Measurements from ENCODE around the gene UNKL.

Gene UNKL

GRCh38 chr16:1414532-1415260, at the start of gene UNKL:
UNKL (minus strand) TSS chr16:1414704; CDS start chr16:1414691, 13 bp downstream.
- no peaks in the 10 kb centered on the region for H3K9me3 ChIP-seq (ENCODE audit: control insufficient read depth, insufficient read depth, low read length)
- H3K9ac ChIP-seq (ENCODE audit: low read depth, low read length): peak within 1 kb of the TSS; percentile 60
- H3K4me1 ChIP-seq (ENCODE audit: insufficient read depth, low read length): no peaks in the 10 kb centered on the region
- H3K36me3 ChIP-seq (ENCODE audit: insufficient read depth, low read length): no peaks in the 10 kb centered on the region

GRCh38 chr16:1461146-1461545, 46.6 kb upstream of the UNKL start:
- peaks cover 2% of the 10 kb centered on the region; the same call in 1 of the 2 replicates for H3K36me3 ChIP-seq (ENCODE audit: insufficient read depth, low read length)

GRCh38 chr16:1460602-1461138, 46.2 kb upstream of the UNKL start:
- H3K9ac ChIP-seq (ENCODE audit: low read depth, low read length): no peak overlapping the region
- peaks cover 2% of the 10 kb centered on the region for H3K36me3 ChIP-seq (ENCODE audit: insufficient read depth, low read length)
- H3K9me3 ChIP-seq (ENCODE audit: control insufficient read depth, insufficient read depth, low read length): no peaks in the 10 kb centered on the region
- H3K4me1 ChIP-seq (ENCODE audit: insufficient read depth, low read length): no peaks in the 10 kb centered on the region

More at GRCh38 chr16:1461146-1461545, 46.6 kb upstream of the UNKL start:
- Histone ChIP-seq H3K9me3 (ENCODE audit: control insufficient read depth, insufficient read depth, low read length) (no peaks in the 10 kb centered on the region), H3K9ac (ENCODE audit: low read depth, low read length) (no peak overlapping the region), H3K4me1 (ENCODE audit: insufficient read depth, low read length) (no peaks in the 10 kb centered on the region)

- no peaks in the 10 kb centered on the region for H3K9me3 ChIP-seq (ENCODE audit: control insufficient read depth, insufficient read depth, low read length)
- peaks cover 2% of the 10 kb centered on the region for H3K36me3 ChIP-seq (ENCODE audit: insufficient read depth, low read length)
- no peaks in the 10 kb centered on the region for H3K4me1 ChIP-seq (ENCODE audit: insufficient read depth, low read length)
- no peak overlapping the region for H3K9ac ChIP-seq (ENCODE audit: low read depth, low read length)
Observed at GRCh38 chr16:1459967-1460366, 45.5 kb upstream of the UNKL start.

GRCh38 chr16:1458977-1459341, 44.5 kb upstream of the UNKL start:
- no peaks in the 10 kb centered on the region for H3K9me3 ChIP-seq (ENCODE audit: control insufficient read depth, insufficient read depth, low read length)
- no peaks in the 10 kb centered on the region for H3K4me1 ChIP-seq (ENCODE audit: insufficient read depth, low read length)
- H3K36me3 ChIP-seq (ENCODE audit: insufficient read depth, low read length): peaks cover 2% of the 10 kb centered on the region
- H3K9ac ChIP-seq (ENCODE audit: low read depth, low read length): no peak overlapping the region

- Histone ChIP-seq H3K36me3 (ENCODE audit: insufficient read depth, low read length) (peaks cover 2% of the 10 kb centered on the region), H3K4me1 (ENCODE audit: insufficient read depth, low read length) (no peaks in the 10 kb centered on the region)
Observed at GRCh38 chr16:1458336-1458976, 44.0 kb upstream of the UNKL start.

GRCh38 chr16:1457489-1458245, 43.2 kb upstream of the UNKL start:
- no peaks in the 10 kb centered on the region for H3K4me1 ChIP-seq (ENCODE audit: insufficient read depth, low read length)
- H3K9me3 ChIP-seq (ENCODE audit: control insufficient read depth, insufficient read depth, low read length): no peaks in the 10 kb centered on the region
- H3K36me3 ChIP-seq (ENCODE audit: insufficient read depth, low read length): no peaks in the 10 kb centered on the region; the same call in 1 of the 2 replicates
- H3K9ac ChIP-seq (ENCODE audit: low read depth, low read length): no peak overlapping the region

More at GRCh38 chr16:1458336-1458976, 44.0 kb upstream of the UNKL start:
- Histone ChIP-seq H3K9me3 (ENCODE audit: control insufficient read depth, insufficient read depth, low read length) (no peaks in the 10 kb centered on the region), H3K9ac (ENCODE audit: low read depth, low read length) (no peak overlapping the region)

GRCh38 chr16:1456951-1457350, 42.4 kb upstream of the UNKL start:
- no peaks in the 10 kb centered on the region for H3K9me3 ChIP-seq (ENCODE audit: control insufficient read depth, insufficient read depth, low read length)
- H3K9ac ChIP-seq (ENCODE audit: low read depth, low read length): no peak overlapping the region
- H3K36me3 ChIP-seq (ENCODE audit: insufficient read depth, low read length): no peaks in the 10 kb centered on the region; the same call in 1 of the 2 replicates
- H3K4me1 ChIP-seq (ENCODE audit: insufficient read depth, low read length): no peaks in the 10 kb centered on the region

GRCh38 chr16:1455190-1456171, 41.0 kb upstream of the UNKL start:
- no peaks in the 10 kb centered on the region for H3K4me1 ChIP-seq (ENCODE audit: insufficient read depth, low read length)
- H3K36me3 ChIP-seq (ENCODE audit: insufficient read depth, low read length): no peaks in the 10 kb centered on the region; the same call in 1 of the 2 replicates
- H3K9me3 ChIP-seq (ENCODE audit: control insufficient read depth, insufficient read depth, low read length): no peaks in the 10 kb centered on the region
- no peak overlapping the region for H3K9ac ChIP-seq (ENCODE audit: low read depth, low read length)

- no peaks in the 10 kb centered on the region; the same call in 1 of the 2 replicates for H3K36me3 ChIP-seq (ENCODE audit: insufficient read depth, low read length)
- H3K9me3 ChIP-seq (ENCODE audit: control insufficient read depth, insufficient read depth, low read length): no peaks in the 10 kb centered on the region
- no peak overlapping the region for H3K9ac ChIP-seq (ENCODE audit: low read depth, low read length)
- H3K4me1 ChIP-seq (ENCODE audit: insufficient read depth, low read length): no peaks in the 10 kb centered on the region
Observed at GRCh38 chr16:1454561-1454960, 40.1 kb upstream of the UNKL start.

- H3K36me3 ChIP-seq (ENCODE audit: insufficient read depth, low read length): no peaks in the 10 kb centered on the region; the same call in 1 of the 2 replicates
- H3K9ac ChIP-seq (ENCODE audit: low read depth, low read length): no peak overlapping the region
Observed at GRCh38 chr16:1453316-1453715, 38.8 kb upstream of the UNKL start.

GRCh38 chr16:1452530-1452929, 38.0 kb upstream of the UNKL start:
- Histone ChIP-seq H3K9me3 (ENCODE audit: control insufficient read depth, insufficient read depth, low read length) (no peaks in the 10 kb centered on the region), H3K9ac (ENCODE audit: low read depth, low read length) (no peak overlapping the region), H3K36me3 (ENCODE audit: insufficient read depth, low read length) (no peaks in the 10 kb centered on the region; the same call in 1 of the 2 replicates), H3K4me1 (ENCODE audit: insufficient read depth, low read length) (no peaks in the 10 kb centered on the region)

More at GRCh38 chr16:1453316-1453715, 38.8 kb upstream of the UNKL start:
- Histone ChIP-seq H3K9me3 (ENCODE audit: control insufficient read depth, insufficient read depth, low read length) (no peaks in the 10 kb centered on the region), H3K4me1 (ENCODE audit: insufficient read depth, low read length) (no peaks in the 10 kb centered on the region)

- no peaks in the 10 kb centered on the region for H3K9me3 ChIP-seq (ENCODE audit: control insufficient read depth, insufficient read depth, low read length)
- no peak overlapping the region for H3K9ac ChIP-seq (ENCODE audit: low read depth, low read length)
- no peaks in the 10 kb centered on the region for H3K4me1 ChIP-seq (ENCODE audit: insufficient read depth, low read length)
- no peaks in the 10 kb centered on the region; the same call in 1 of the 2 replicates for H3K36me3 ChIP-seq (ENCODE audit: insufficient read depth, low read length)
Observed at GRCh38 chr16:1451702-1452392, 37.3 kb upstream of the UNKL start.
